ENCODE results near the gene MTCH1. TPM values are rescaled to one million over a fixed set of nuclear protein-coding genes. Genes with fewer than 3 reads are reported as not detected.
A peak's percentile ranks its signal among the peaks of the same experiment; 100 is the strongest.

Gene MTCH1
- total and polyA plus RNA-seq, 9 of the 15 experiments (the other 6 are each of a cell fraction or from before 2014, with no cell fraction given) = 7.9 to 161 (median 118) TPM

- TF ChIP-seq NCOA4 (IDR thresholded peaks at IDR 0.05; ENCODE audit: partially characterized antibody) (no peak), ASH1L (IDR thresholded peaks at IDR 0.05; ENCODE audit: borderline replicate concordance, low read depth, partially characterized antibody) (no peak), CREB3L1 (IDR thresholded peaks at IDR 0.05; ENCODE audit: borderline replicate concordance, low read depth) (no peak), E2F4 (CRISPR knock-in tag; IDR thresholded peaks at IDR 0.05; ENCODE audit: low read depth) (peak; percentile 78; the same call in 1 of the 2 replicates), ZNF830 (CRISPR knock-in tag; IDR thresholded peaks at IDR 0.05) (no peak), FOXK1 (CRISPR knock-in tag; IDR thresholded peaks at IDR 0.05; ENCODE audit: borderline replicate concordance) (peak; percentile 95; the same call in 1 of the 2 replicates), HMBOX1 (IDR thresholded peaks at IDR 0.05) (peak; percentile 77; the same call in 1 of the 2 replicates), TSHZ1 (CRISPR knock-in tag; IDR thresholded peaks at IDR 0.05) (no peak), IRF9 (tag; IDR thresholded peaks at IDR 0.05) (no peak), FOXJ2 (tag; IDR thresholded peaks at IDR 0.05) (no peak), SNRNP70 (optimal IDR thresholded peaks at IDR 0.05; ENCODE audit: low read depth, low read length) (no peak), ELF2 (CRISPR knock-in tag; IDR thresholded peaks at IDR 0.05) (no peak), SMARCA5 (IDR thresholded peaks at IDR 0.05) (peak; percentile 98), ZNF280A (IDR thresholded peaks at IDR 0.05; ENCODE audit: low read depth, partially characterized antibody) (no peak), ZNF644 (tag; IDR thresholded peaks at IDR 0.05; ENCODE audit: low read depth) (no peak)
Measured at GRCh38 chr6:37018198-37019064, 32.4 kb upstream of the MTCH1 start (continued).
